Motor neuron (in vitro differentiated cells): ENCODE results near the gene ZNF467. TPM values are rescaled to one million over a fixed set of nuclear protein-coding genes. Genes with fewer than 3 reads are reported as not detected.

Experiments used
- ATAC-seq, 8 experiments: fragments of 200-7000 bp; cut with Tn5 transposase; replicated peaks in 6 of 8; 2 replicates each; pipeline ENCODE4 v1.8.0; 2021; ENCODE audit warnings: mild to moderate bottlenecking in 8 of 8, moderate library complexity in 8 of 8
- H3K27ac ChIP-seq, 2 donors: fragments of 250-450 bp; sonication (Bioruptor Pico); 2 replicates each; pipeline ENCODE4 v1.9.0; 2021; ENCODE audit warnings: antibody characterized with exemption in 2 of 2, mild to moderate bottlenecking in 2 of 2, moderate library complexity in 1 of 2
- H3K4me1 ChIP-seq, 2 donors: fragments of 250-450 bp; sonication (Bioruptor Pico); replicated peaks in 1 of 2; 2 replicates each; pipeline ENCODE4 v1.6.1; 2021; ENCODE audit warnings: antibody characterized with exemption in 2 of 2, mild to moderate bottlenecking in 2 of 2, moderate library complexity in 1 of 2
- H3K4me3 ChIP-seq, 5 donors: fragments of 250-450 bp; sonication (Bioruptor Pico); 2 replicates each; pipeline ENCODE4 v1.9.0; 2021; ENCODE audit warnings: antibody characterized with exemption in 5 of 5, mild to moderate bottlenecking in 5 of 5, moderate library complexity in 4 of 5
- WGBS, 10 experiments: fragments of 450-650 bp; shearing (Covaris generic); methylation state at CpG; one replicate each; pipeline ENCODE4 v1.0.0; 2022; 5-methylcytosine and 5-hydroxymethylcytosine counted together
- in situ Hi-C, 9 experiments: fragments of 400-800 bp; cut with MboI; loops; one replicate each; pipeline ENCODE4 v1.15.0; 2021; ENCODE audit warnings: low sequenced_read_pairs in 9 of 9, low pct_unique_long_range_greater_than_20kb in 2 of 9; ENCODE audit not compliant: unreplicated experiment in 9 of 9
- total RNA-seq, 8 experiments: library from RNA; unstranded; fragments of 300-600 nt; gene quantifications; 2 replicates each; pipeline versions ENCODE4 v1.2.3 to v1.2.4, GENCODE V29; 2022

ZNF467 gene
- total RNA-seq, result 1 to 10 TPM in 7 of 8 experiments, under 1 TPM in 1; 0.71 to 7.7 (median 5.1) TPM

DNA sequence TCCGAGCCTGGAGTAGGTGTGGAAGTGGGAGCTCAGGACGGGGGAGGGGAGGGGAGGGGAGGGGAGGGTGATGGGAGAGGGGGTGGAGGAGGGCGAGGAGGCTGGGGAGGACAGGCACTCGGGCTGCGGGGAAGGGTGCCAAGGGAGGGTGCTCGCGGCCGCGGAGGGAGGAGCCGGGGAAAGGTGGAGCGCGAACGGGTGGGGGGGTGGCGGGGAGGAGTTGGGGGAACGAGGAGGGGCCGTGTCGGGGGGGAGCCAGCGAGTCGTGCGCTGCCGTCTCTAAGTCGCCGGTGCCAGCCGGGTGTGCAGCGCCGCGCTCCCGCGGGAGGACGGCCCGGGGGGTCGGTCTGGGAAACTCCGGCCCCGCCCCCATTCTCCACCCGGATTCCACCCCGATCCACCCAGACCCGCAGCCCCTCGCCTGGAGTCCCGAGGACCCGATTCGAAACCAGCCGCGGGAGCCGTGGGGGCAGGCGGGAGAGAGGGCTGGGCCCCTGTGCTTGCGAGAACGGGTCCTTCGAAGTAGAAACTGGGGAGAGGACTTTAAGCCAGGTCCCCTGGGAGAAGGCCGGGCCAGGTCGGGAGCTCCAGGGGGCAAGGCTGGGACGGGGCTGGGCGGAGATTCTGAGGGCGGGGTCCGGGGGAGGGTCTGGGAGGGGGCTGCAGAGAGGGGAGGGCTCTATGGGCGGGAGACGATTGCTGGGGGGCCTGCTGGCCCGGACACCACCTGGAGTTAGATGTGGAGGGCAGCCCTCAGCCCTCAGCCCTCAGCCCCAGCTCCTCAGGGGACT lies at the start of gene ZNF467:
ZNF467 (minus strand) TSS at position 143 of the 791 bp plus-strand sequence. CDS start 2,556 bp downstream, outside the sequence.
- Histone ChIP-seq H3K4me3 (peak within 1 kb of the TSS; percentile 41 to 69 (median 51)), H3K4me1 (peaks cover 27 to 40% of the 10 kb centered on the region in 2 donors), H3K27ac (peak within 1 kb of the TSS; percentile 73 to 92)
- ATAC-seq, result peak; percentile 0 to 21 (median 2)
- no CpG with 5 or more reads among the region's 57 CpGs for WGBS, 10 experiments
- in situ Hi-C loops, result loop anchor here in 1 of 9 experiments (25.0 kb wide), 1 partner anchor 111 kb away; no protein-coding TSS in a partner anchor

DNA sequence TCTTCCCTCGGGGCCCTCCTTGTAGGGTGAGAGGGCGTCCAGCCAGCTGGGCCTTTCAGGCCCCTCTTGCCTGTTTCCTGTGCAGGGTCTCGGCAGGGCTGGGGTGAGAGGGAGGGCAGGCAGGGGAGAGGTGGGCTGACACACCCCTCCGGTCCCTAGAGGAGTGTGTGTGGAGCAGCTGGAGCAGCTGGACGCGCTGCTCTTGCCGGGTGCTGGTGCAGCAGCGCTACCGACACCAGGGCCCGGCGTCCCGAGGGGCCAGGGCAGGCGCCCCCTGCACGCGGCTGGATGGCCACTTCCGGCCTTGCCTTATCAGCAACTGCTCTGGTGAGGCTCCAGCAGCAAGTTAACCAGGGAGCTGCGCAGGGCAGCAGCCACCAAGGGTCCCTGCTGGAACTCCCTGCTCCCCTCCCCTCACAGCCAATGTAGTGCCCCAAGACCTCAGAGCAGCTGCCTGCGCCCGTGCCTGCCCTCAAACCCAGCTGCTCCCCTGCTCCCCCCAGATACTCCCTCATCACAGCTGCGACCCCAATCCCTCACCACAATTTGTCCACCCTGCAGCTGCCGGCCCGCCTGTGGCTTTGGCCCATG lies 49.1 kb upstream of the ZNF467 start:
- in situ Hi-C loops, result no loop called here
- peak in 5 of 8 experiments; percentile 30 to 77 (median 72) for ATAC-seq
- H3K4me3 ChIP-seq, result no peak overlapping the region
- 30 to 94% (median 61%) methylated on average over 2 to 3 of the region's 22 CpGs; no CpG with 5 or more reads in 7 of the 10 experiments for WGBS, 10 experiments
- H3K4me1 ChIP-seq, result peaks cover 5 to 12% of the 10 kb centered on the region in 2 donors
- H3K27ac ChIP-seq, result peak overlapping the region in 1 of 2 donors; percentile 58

DNA sequence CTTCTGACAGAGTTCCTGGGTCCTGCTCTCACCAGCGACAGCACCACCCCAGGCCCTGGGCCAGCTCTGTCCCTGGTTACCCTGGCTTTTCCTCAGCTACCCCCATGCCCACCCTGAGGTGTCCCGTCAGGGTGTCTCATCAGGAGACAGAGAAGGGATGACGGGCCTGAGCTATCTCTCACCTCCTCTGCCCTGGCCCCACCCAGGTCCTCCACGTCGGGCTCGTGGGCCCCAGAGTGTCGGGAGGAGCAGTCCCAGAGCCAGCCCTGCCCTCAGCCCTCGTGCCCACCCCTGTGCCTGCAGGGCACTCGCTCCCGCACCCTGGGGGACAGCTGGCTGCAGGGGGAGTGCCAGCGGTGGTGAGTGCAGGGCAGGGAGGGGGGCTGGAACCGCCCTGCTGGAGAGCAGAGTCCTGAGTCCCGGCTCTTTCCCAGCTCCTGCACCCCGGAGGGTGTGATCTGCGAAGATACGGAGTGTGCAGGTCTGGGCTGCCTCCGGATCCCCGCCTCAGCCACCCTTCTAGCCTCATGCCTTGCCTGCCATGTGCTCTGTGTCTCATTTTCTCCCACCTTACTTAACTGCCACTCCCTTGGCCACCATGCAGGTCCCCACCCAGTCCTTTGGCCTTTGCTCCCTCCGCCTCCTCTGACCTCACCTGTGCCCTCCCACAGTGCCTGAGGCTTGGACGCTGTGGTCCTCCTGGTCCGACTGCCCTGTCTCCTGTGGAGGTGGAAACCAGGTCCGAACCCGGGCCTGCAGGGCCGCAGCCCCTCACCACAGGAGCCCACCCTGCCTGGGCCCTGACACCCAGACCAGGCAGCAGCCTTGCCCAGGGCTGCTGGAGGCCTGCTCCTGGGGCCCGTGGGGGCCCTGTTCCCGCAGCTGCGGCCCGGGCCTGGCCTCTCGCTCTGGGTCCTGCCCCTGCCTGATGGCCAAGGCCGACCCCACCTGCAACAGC lies 48.1 kb upstream of the ZNF467 start:
- Histone ChIP-seq H3K4me3 (no peak overlapping the region), H3K27ac (peak overlapping the region in 1 of 2 donors; percentile 58), H3K4me1 (peaks cover 5 to 12% of the 10 kb centered on the region in 2 donors)
- in situ Hi-C loops, result no loop called here
- peak in 3 of 8 experiments; percentile 2 to 47 (median 24) for ATAC-seq
- WGBS, 10 experiments, result 40 to 57% (median 49%) methylated on average over 2 to 8 of the region's 30 CpGs; no CpG with 5 or more reads in 6 of the 10 experiments

DNA sequence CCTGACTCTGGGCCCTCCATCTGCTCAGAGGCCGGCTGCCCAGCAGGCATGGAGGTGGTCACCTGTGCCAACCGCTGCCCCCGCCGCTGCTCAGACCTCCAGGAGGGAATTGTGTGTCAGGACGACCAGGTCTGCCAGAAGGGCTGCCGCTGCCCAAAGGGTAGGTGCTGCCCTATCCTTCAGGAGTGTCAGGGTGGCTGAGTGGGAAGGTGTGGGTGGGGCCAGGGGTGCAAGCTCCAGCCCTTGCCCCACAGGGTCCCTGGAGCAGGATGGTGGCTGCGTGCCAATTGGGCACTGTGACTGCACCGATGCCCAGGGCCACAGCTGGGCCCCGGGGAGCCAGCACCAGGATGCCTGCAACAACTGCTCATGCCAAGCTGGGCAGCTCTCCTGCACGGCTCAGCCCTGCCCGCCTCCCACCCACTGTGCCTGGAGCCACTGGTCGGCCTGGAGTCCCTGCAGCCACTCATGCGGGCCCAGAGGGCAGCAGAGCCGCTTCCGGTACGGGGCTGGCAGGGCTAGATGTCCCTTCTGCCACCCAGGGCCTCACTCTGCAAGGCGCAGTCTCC lies 47.3 kb upstream of the ZNF467 start:
- Histone ChIP-seq H3K27ac (no peak overlapping the region), H3K4me3 (no peak overlapping the region), H3K4me1 (peaks cover 5 to 12% of the 10 kb centered on the region in 2 donors)
- 0 to 81% (median 65%) methylated on average over 1 to 5 of the region's 17 CpGs; no CpG with 5 or more reads in 7 of the 10 experiments for WGBS, 10 experiments
- no peak for ATAC-seq
- in situ Hi-C loops, result no loop called here

DNA sequence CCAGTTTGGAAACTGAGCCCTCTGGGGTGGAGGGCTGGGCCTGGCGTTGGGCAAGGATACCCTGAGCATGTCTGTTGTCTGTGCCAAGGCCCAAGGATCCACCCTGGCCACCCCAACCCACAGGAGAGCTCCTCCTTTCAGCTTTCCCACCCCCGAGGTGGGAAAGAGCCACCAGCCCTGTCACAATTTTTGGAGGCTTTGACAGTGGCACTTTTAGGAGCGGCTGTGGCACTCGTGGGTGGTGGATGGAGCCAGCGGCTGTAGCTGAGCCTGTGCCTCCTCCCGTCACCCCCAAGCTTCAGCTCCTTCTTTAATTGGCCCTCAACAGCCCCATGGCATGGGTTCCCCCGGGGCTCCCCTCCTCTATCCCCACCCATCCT lies 46.6 kb upstream of the ZNF467 start:
- H3K4me3 ChIP-seq, result no peak overlapping the region
- in situ Hi-C loops, result no loop called here
- peaks cover 5 to 12% of the 10 kb centered on the region in 2 donors for H3K4me1 ChIP-seq
- no peak overlapping the region for H3K27ac ChIP-seq
- no peak for ATAC-seq
- WGBS, 10 experiments, result no CpG with 5 or more reads among the region's 7 CpGs

DNA sequence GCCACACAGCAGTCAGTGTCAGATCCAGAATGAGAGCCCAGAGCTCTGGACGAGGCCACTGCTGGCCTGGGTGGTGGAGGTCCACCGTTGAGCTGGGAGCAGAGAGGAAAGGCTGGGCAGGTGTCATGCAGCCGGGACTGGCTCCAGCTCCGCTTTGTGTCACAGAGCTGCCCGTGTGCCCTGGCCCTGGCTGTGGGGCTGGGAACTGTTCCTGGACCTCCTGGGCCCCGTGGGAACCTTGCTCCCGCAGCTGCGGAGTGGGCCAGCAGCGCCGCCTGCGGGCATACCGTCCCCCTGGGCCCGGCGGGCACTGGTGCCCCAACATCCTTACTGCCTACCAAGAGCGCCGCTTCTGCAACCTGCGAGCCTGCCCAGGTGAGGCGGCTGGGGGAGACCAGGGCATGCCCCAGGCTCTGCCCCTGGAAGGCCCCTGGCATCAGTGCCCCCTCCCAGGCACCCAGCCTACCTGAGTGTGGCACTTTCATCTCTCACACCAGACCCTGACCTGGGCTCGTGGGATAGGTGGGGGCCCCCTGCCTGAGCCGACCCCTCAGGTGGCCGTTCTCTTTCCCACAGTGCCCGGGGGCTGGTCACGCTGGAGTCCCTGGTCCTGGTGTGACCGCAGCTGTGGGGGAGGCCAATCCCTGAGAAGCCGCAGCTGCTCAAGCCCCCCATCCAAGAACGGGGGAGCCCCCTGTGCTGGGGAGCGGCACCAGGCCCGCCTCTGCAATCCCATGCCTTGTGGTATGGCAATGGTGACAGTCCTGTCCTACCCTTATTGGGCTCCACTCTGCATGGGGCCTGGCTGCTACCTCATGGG lies 46.0 kb upstream of the ZNF467 start:
- Histone ChIP-seq H3K4me1 (peaks cover 5 to 14% of the 10 kb centered on the region in 2 donors), H3K4me3 (no peak overlapping the region), H3K27ac (no peak overlapping the region)
- in situ Hi-C loops, result no loop called here
- ATAC-seq, result no peak
- 44 to 80% (median 77%) methylated on average over 2 to 6 of the region's 28 CpGs; no CpG with 5 or more reads in 7 of the 10 experiments for WGBS, 10 experiments

DNA sequence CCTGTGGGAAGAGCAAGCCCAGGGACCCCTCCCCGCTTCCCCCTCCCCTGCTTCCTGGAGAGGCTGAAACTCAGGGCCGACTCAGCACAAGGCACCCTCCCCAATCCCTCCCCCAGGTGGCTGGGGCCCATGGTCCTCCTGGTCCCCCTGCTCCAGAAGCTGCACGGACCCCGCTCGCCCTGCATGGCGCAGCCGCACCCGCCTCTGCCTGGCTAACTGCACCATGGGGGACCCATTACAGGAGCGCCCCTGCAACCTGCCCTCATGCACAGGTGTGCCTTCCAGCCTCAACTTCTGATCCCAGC lies 45.1 kb upstream of the ZNF467 start:
- peaks cover 5 to 14% of the 10 kb centered on the region in 2 donors for H3K4me1 ChIP-seq
- H3K27ac ChIP-seq, result no peak overlapping the region
- no peak overlapping the region for H3K4me3 ChIP-seq
- in situ Hi-C loops, result no loop called here
- no CpG with 5 or more reads among the region's 9 CpGs for WGBS, 10 experiments
- no peak for ATAC-seq

DNA sequence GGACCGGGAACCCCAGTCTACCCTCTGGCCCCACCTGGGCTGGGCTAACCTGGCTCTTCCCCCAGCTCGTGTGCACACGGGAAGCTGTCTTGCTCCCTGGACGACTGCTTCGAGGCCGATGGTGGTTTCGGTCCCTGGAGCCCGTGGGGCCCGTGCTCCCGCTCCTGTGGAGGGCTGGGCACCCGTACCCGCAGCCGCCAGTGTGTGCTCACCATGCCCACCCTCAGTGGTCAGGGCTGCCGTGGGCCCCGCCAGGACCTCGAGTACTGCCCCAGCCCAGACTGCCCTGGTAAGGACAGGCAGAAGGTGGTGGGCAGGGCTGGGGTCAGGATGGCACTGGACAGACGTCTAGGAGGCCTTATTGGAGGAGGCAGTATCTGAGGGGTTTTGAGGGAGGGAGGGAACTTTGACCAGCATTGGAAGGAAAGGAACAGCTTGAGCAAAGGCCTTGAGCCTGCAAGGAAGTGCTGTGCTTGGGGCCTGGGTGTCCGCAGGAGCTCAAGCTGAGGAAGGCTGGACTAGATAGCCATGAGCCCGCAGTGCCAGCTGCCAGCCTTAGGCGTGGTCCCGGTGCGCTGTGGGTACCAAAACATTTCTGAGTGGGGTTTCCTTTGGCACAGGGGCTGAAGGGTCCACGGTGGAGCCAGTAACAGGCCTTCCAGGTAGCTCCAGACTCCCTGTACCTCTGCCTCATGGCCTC lies 44.6 kb upstream of the ZNF467 start:
- 33 to 100% (median 90%) methylated on average over 1 to 4 of the region's 23 CpGs; no CpG with 5 or more reads in 6 of the 10 experiments for WGBS, 10 experiments
- ATAC-seq, result no peak
- H3K4me1 ChIP-seq, result peaks cover 5 to 14% of the 10 kb centered on the region in 2 donors
- no peak overlapping the region for H3K27ac ChIP-seq
- no peak overlapping the region for H3K4me3 ChIP-seq
- in situ Hi-C loops, result no loop called here

DNA sequence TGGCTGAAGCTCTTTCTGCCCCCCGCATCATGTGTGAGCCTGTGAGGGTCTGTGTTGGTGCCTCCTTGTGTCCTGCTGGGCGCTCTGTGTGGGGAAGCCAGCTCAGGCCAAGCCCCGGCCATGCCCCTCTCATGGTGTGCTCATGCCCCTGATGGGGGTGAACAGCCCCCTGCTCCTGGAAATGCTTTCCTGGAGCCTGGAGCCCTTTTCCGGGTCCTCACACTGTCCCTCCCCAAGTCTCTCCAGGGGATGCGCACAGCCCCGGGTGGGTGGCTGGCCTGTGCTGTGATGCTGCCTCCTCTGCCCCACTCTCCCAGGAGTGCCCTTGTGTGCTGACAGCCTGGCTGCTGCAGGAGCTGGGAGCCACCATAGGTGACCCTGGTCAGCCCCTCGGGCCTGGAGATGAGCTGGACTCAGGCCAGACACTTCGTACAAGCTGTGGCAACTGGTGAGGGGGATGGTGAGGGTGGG lies 43.9 kb upstream of the ZNF467 start:
- WGBS, 10 experiments, result 20 to 100% (median 75%) methylated on average over 1 to 2 of the region's 8 CpGs; no CpG with 5 or more reads in 7 of the 10 experiments
- Histone ChIP-seq H3K4me3 (no peak overlapping the region), H3K4me1 (peaks cover 5 to 10% of the 10 kb centered on the region in 2 donors), H3K27ac (no peak overlapping the region)
- ATAC-seq, result no peak
- in situ Hi-C loops, result no loop called here

DNA sequence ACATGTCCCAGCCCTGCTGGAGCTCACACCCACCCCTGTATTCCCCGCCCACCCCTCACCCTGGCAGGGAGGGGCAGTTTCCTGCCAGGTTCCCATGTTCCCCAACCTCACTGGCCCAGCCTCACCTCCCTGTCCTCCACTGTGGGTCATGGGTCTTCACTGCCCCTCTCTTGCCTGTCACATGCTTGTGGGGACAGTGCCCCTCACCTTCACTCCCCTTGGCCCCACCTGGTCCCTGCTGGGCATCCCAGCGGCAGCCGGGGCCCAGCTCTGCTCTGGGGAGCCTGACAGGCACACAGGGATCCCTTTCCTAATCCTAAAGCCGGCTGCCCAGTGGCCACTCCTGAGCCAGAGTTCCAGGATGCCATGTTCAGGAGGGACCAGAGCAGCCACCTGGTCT lies 43.4 kb upstream of the ZNF467 start:
- no CpG with 5 or more reads among the region's 4 CpGs for WGBS, 10 experiments
- Histone ChIP-seq H3K4me1 (peaks cover 0 to 4% of the 10 kb centered on the region in 2 donors), H3K4me3 (no peak overlapping the region), H3K27ac (no peak overlapping the region)
- ATAC-seq, result no peak
- in situ Hi-C loops, result no loop called here

- Histone ChIP-seq H3K4me1 (peaks cover 0 to 3% of the 10 kb centered on the region in 2 donors), H3K4me3 (no peak overlapping the region), H3K27ac (no peak overlapping the region)
- in situ Hi-C loops, result no loop called here
- WGBS, 10 experiments, result no CpG with 5 or more reads among the region's 21 CpGs
- peak in 4 of 8 experiments; percentile 16 to 33 (median 24) for ATAC-seq
These were observed 42.9 kb upstream of the ZNF467 start for GRCh38 chr7:149816267-149816751.
